PC-3 (cell line): Measurements from ENCODE around the gene TIGD2. TPM values are rescaled to one million over a fixed set of nuclear protein-coding genes. Genes with fewer than 3 reads are reported as not detected.

Experiments
- ATAC-seq: fragments of 200-7000 bp; cut with Tn5 transposase; 2 replicates; pipeline ENCODE4 v1.9.1; 2020; ENCODE audit warnings: mild to moderate bottlenecking, moderate library complexity
- BruUV-seq: library from RNA; stranded (reverse); fragments of 400-500 nt; replicated peaks from 2 replicates; lab custom pipeline; 2021; lab: Mats Ljungman, UMichigan
- CTCF ChIA-PET: fragments of 300-600 bp; sonication (Branson Sonifier 250); formaldehyde crosslinking; loops from one replicate; lab custom pipeline; 2022; ENCODE audit warnings: antibody characterized with exemption; lab: Charles Lee
- POLR2A ChIA-PET: fragments of 300-600 bp; sonication (Branson Sonifier 250); formaldehyde crosslinking; loops from one replicate; lab custom pipeline; 2022; ENCODE audit warnings: antibody characterized with exemption; ENCODE audit not compliant: unreplicated experiment; lab: Charles Lee
- DNase-seq: peaks from one replicate; pipeline ENCODE4 v3.0.0-alpha.2; 2015
- H2AFZ ChIP-seq: fragments of 300-600 bp; sonication (generic); 2 replicates; pipeline ENCODE4 v1.6.0; 2016; ENCODE audit warnings: antibody characterized with exemption, low read length
- H3F3A ChIP-seq: fragments of 300-600 bp; sonication (generic); one replicate; pipeline ENCODE4 v1.6.0; 2017; ENCODE audit warnings: antibody characterized with exemption, low read length, control low read depth, mild to moderate bottlenecking; ENCODE audit not compliant: unreplicated experiment
- H3K27ac ChIP-seq: fragments of 300-600 bp; sonication (generic); 2 replicates; pipeline ENCODE4 v1.5.1; 2016; ENCODE audit warnings: mild to moderate bottlenecking, low read length
- H3K27me3 ChIP-seq: fragments of 300-600 bp; sonication (generic); 2 replicates; pipeline ENCODE4 v1.6.1; 2016; ENCODE audit warnings: low read length, mixed read lengths
- H3K36me3 ChIP-seq: fragments of 300-600 bp; sonication (generic); 2 replicates; pipeline ENCODE4 v1.6.1; 2016; ENCODE audit warnings: low read depth, mixed run types, low read length, mixed read lengths
- H3K4me1 ChIP-seq: fragments of 300-600 bp; sonication (generic); 2 replicates; pipeline ENCODE4 v1.5.1; 2016; ENCODE audit warnings: low read length; ENCODE audit not compliant: insufficient read depth
- H3K4me2 ChIP-seq: fragments of 300-600 bp; sonication (generic); 2 replicates; pipeline ENCODE4 v1.6.0; 2016; ENCODE audit warnings: low read length
- H3K4me3 ChIP-seq: fragments of 300-600 bp; sonication (generic); 2 replicates; pipeline ENCODE4 v1.5.1; 2016; ENCODE audit warnings: mild to moderate bottlenecking, low read length, mixed read lengths
- H3K79me2 ChIP-seq: fragments of 300-600 bp; sonication (generic); 2 replicates; pipeline ENCODE4 v1.6.1; 2017; ENCODE audit warnings: low read length, mixed read lengths
- H3K9ac ChIP-seq: fragments of 300-600 bp; sonication (generic); 2 replicates; pipeline ENCODE4 v1.6.0; 2016; ENCODE audit warnings: mild to moderate bottlenecking, low read length
- H3K9me2 ChIP-seq: fragments of 300-600 bp; sonication (generic); replicated peaks from 2 replicates; pipeline ENCODE4 v1.6.1; 2016; ENCODE audit warnings: mixed run types, low read length, mixed read lengths
- H3K9me3 ChIP-seq: fragments of 300-600 bp; sonication (generic); 2 replicates; pipeline ENCODE4 v1.6.1; 2016; ENCODE audit warnings: low read length, mixed read lengths
- H4K20me1 ChIP-seq: fragments of 300-600 bp; sonication (generic); 2 replicates; pipeline ENCODE4 v1.6.1; 2016; ENCODE audit warnings: low read length, mixed read lengths
- EZH2 ChIP-seq: fragments of 300-600 bp; sonication (generic); IDR thresholded peaks from one replicate; pipeline ENCODE4 v1.6.1; 2017; ENCODE audit warnings: antibody characterized with exemption, mild to moderate bottlenecking, low read length; ENCODE audit not compliant: unreplicated experiment
- EZH2phosphoT487 ChIP-seq: fragments of 300-600 bp; sonication (generic); IDR thresholded peaks from 2 replicates; pipeline ENCODE4 v1.6.1; 2018; ENCODE audit warnings: mild to moderate bottlenecking, antibody characterized with exemption, low read length, borderline replicate concordance
- intact Hi-C: fragments of 100-400 bp; cut with micrococcal nuclease; formaldehyde crosslinking; loops from 2 replicates; pipeline ENCODE4 v1.9.0; 2023
- total RNA-seq: library from RNA; depleted of rRNA; stranded (reverse); fragments of >200 nt; gene quantifications from 2 replicates; pipeline ENCODE4 v1.2.3, GENCODE V29; 2014
- TF ChIP-seq, protein P1 (sequence below): fragments of 300-600 bp; sonication (generic); conservative IDR thresholded peaks from 2 replicates; pipeline ENCODE4 v1.5.1; 2017; ENCODE audit warnings: antibody characterized with exemption, low read depth, mild to moderate bottlenecking, low read length

TIGD2 gene
- total RNA-seq, 1 experiment from 2014 or later, result 5.4 TPM

DNA sequence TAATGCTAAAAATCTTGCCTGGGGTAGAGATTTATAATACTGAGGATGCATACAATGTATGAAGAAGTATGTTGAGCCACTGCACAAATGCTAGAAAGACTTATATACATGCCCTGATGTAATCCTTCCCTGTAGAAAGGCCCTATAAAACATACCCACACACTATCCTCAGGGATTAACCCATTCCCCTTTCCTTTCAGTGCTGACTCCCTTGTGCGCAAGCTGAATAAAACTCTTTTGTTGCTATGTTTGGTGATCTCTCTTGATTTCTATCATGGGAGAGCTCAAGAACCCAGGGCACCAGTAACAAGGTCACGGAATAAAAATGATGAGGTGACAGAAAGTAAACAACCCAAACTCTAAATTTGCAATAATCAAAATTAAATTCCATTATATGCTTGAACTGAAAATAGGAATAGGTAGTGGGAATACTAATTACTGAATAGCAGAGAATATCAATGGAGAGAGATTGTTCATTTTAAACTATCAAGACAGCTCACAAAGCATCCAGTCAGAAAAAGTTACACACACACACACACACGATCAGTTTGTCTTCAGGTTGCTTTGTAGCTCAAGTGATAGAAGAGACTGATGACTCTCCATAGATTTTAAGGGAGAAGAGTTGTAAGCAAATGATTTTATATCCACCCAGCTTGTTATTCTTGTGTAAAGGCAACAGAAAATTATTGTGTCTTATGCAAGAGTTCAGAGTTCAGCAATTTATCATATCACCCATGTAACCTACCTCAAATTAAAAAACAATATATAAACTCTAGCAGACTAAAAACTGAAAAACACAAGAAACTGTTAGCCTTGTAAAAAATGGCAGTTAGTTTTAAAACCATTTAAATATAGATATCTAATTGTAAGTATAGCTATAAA lies 14.8 kb downstream of the TIGD2 start:
- Histone ChIP-seq H3K79me2 (no peaks in the 10 kb centered on the region), H3K27me3 (no peaks in the 10 kb centered on the region), H3K27ac (no peak overlapping the region), H4K20me1 (no peaks in the 10 kb centered on the region), H3K9me2 (no peaks in the 10 kb centered on the region), H3K36me3 (no peaks in the 10 kb centered on the region), H3K4me3 (no peak overlapping the region), H3K4me1 (peaks cover 18% of the 10 kb centered on the region), H3K9ac (no peak overlapping the region), H3K4me2 (no peak overlapping the region), H3F3A (no peaks in the 10 kb centered on the region), H2AFZ (no peak overlapping the region), H3K9me3 (no peaks in the 10 kb centered on the region)
- ChIA-PET POLR2A (no interaction called here), CTCF (no interaction called here)
- ATAC-seq (no peak), DNase-seq (no peak)
- intact Hi-C loops, result no loop called here
- no TSS peak for BruUV-seq
- no peak for TF ChIP-seq EZH2
- no peak for TF ChIP-seq EZH2phosphoT487
- TF ChIP-seq, protein P1, sequence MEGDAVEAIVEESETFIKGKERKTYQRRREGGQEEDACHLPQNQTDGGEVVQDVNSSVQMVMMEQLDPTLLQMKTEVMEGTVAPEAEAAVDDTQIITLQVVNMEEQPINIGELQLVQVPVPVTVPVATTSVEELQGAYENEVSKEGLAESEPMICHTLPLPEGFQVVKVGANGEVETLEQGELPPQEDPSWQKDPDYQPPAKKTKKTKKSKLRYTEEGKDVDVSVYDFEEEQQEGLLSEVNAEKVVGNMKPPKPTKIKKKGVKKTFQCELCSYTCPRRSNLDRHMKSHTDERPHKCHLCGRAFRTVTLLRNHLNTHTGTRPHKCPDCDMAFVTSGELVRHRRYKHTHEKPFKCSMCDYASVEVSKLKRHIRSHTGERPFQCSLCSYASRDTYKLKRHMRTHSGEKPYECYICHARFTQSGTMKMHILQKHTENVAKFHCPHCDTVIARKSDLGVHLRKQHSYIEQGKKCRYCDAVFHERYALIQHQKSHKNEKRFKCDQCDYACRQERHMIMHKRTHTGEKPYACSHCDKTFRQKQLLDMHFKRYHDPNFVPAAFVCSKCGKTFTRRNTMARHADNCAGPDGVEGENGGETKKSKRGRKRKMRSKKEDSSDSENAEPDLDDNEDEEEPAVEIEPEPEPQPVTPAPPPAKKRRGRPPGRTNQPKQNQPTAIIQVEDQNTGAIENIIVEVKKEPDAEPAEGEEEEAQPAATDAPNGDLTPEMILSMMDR, result no peak

DNA sequence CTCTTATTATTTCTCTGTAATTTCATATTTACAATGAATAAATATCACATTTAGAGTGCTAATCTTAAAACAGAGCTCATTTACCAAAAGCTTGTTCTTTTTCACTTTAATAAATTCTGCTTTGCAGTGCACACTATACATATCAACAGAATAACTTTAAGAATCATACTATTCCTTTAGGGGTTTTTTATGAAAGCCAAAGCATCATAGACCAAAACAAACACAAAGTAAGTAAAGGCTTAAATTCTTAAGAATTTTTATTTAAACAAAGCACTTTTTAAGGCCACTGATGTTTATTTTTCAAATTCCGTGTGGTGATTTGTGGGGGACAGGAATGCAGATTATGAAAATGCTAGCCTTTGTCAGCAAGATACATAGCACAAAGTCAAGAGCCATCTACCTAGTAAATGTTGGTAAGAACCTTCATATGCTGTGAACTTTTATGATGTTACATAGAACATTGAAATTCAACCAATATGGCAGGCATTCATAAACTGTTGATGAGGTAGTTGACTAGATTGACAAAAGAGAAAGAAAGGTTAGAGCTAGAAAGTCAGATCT lies 17.8 kb downstream of the TIGD2 start:
- Histone ChIP-seq H3K4me1 (peaks cover 4% of the 10 kb centered on the region; the same call in 1 of the 2 replicates), H3K9me2 (no peaks in the 10 kb centered on the region), H3K27ac (no peak overlapping the region), H3K36me3 (no peaks in the 10 kb centered on the region), H3K9ac (no peak overlapping the region), H3K27me3 (no peaks in the 10 kb centered on the region), H3K4me3 (no peak overlapping the region), H3K9me3 (no peaks in the 10 kb centered on the region), H3K4me2 (no peak overlapping the region), H4K20me1 (no peaks in the 10 kb centered on the region), H3F3A (no peaks in the 10 kb centered on the region), H2AFZ (no peak overlapping the region), H3K79me2 (no peaks in the 10 kb centered on the region)
- no TSS peak for BruUV-seq
- DNase-seq (peak; percentile 4), ATAC-seq (no peak)
- TF ChIP-seq EZH2phosphoT487 (no peak), EZH2 (no peak)
- TF ChIP-seq, protein P1, result no peak
- intact Hi-C loops, result no loop called here
- ChIA-PET POLR2A (no interaction called here), CTCF (no interaction called here)

DNA sequence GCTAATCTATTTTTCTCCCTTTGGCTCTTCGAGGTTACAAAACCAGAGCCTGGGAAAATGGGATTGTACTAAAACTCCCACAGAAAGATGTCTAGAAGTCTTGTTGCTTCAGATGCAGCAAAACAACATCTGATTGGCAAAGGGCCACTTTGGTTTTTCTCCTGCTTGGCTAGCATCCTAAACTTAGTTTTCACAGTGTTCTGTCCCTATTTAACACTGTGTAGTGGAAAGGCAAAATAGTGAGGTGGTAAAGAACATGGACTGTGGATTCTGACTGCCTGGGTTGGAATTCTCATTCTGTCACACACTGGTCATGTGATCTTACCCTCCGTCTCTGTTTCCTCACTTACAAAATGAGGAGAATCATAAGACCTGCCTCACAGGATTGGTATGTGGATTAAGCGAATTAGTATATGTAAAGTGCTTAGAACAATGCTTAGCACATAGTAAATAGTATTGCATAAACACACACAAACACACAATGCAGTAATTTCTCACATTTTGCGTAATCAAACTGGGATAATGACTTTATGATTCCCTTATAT lies 23.5 kb downstream of the TIGD2 start:
- DNase-seq (no peak), ATAC-seq (no peak)
- BruUV-seq, result no TSS peak
- no peaks in the 10 kb centered on the region for H4K20me1 ChIP-seq
- CTCF ChIA-PET, result no interaction called here
- no peaks in the 10 kb centered on the region for H3K9me2 ChIP-seq
- H3K27ac ChIP-seq, result no peak overlapping the region
- no peaks in the 10 kb centered on the region for H3K9me3 ChIP-seq
- POLR2A ChIA-PET, result no interaction called here
- no peaks in the 10 kb centered on the region for H3K79me2 ChIP-seq
- H3K27me3 ChIP-seq, result no peaks in the 10 kb centered on the region
- no peak overlapping the region for H2AFZ ChIP-seq
- H3K4me2 ChIP-seq, result no peak overlapping the region
- H3F3A ChIP-seq, result no peaks in the 10 kb centered on the region
- intact Hi-C loops, result no loop called here
- no peaks in the 10 kb centered on the region for H3K36me3 ChIP-seq
- no peak overlapping the region for H3K4me3 ChIP-seq
- H3K9ac ChIP-seq, result no peak overlapping the region
- TF ChIP-seq, protein P1, result no peak
- TF ChIP-seq EZH2phosphoT487 (no peak), EZH2 (no peak)
- H3K4me1 ChIP-seq, result peaks cover 14% of the 10 kb centered on the region
